Sigmoid colon (tissue), 4 donors: Measurements from ENCODE around the gene ADCK1.

ENCODE experiments used
- CTCF ChIP-seq, 4 experiments: fragments of 450-650 bp in 3 of 4; fragments of 200-600 bp in 1 of 4; IDR thresholded peaks; one replicate each; pipeline ENCODE4 v1.5.1; 2016 to 2019; ENCODE audit warnings: antibody characterized with exemption in 4 of 4, mild to moderate bottlenecking in 3 of 4, moderate library complexity in 2 of 4
- EP300 ChIP-seq, 4 donors: sonication (generic); formaldehyde crosslinking; IDR thresholded peaks; one replicate each; pipeline ENCODE4 v1.6.1; 2017; ENCODE audit warnings: antibody characterized with exemption in 4 of 4
- POLR2A ChIP-seq, 2 donors: fragments of 450-650 bp; IDR thresholded peaks; one replicate each; pipeline ENCODE4 v1.6.1; 2016; ENCODE audit warnings: antibody characterized with exemption in 2 of 2, mild to moderate bottlenecking in 2 of 2, moderate library complexity in 2 of 2
- POLR2AphosphoS5 ChIP-seq, 4 donors: sonication (generic); formaldehyde crosslinking; IDR thresholded peaks; one replicate each; pipeline ENCODE4 v1.6.1; 2017; ENCODE audit warnings: antibody characterized with exemption in 4 of 4

GRCh38 chr14:77848031-77848430 is 48.1 kb downstream of the ADCK1 start:
- TF ChIP-seq CTCF (IDR thresholded peaks at IDR 0.05) (no peak), POLR2AphosphoS5 (IDR thresholded peaks at IDR 0.05) (no peak), EP300 (IDR thresholded peaks at IDR 0.05) (no peak), POLR2A (IDR thresholded peaks at IDR 0.05) (no peak)
